ENCODE results near the gene CDR2.
"Not testable (repeated sequence)": the region's sequence is repeated elsewhere in the genome, so short reads cannot be mapped to it uniquely, and the experiment has no call there.

The CDR2 gene

DNA sequence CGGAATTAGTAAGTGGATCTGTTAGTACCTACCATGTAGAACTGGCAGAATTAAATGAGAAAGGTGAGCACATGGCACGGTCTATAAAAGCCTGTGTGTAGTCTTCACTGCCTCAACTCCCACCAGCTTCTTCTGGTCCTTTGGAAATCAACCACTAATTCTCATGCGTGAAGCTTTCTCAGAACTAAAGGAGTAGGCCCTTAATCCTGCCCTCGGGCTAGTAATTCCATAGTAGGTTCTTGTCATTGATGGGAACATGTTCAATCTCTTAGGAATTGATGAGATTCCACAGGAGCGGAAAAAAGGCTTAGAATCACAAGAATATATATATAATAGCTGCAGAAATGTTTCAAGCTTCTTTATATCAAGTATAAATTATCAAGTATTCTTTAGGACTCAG is 21.7 kb downstream of the CDR2 start:
- DNase-seq (ENCODE audit: low read depth in 2 of 2) = no peak

DNA sequence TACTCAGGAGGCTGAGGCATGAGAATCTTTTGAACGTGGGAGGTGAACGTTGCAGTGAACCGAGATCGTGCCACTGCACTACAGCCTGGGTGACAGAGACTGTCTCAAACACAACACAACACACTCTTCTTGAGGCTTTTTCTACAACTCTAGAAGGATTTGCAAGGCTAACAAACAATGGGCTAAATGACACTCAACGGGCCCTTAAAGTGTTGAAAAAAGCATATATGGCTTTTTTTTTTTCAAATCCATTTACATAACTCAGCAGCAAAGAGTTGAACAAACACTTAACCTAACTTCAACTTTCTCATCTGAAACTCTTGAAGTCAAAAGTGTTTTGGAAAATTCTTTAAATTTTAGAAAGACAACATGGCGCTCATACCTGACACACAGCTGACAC is 22.3 kb downstream of the CDR2 start:
- no peak for DNase-seq (ENCODE audit: low read depth in 2 of 2)

DNA sequence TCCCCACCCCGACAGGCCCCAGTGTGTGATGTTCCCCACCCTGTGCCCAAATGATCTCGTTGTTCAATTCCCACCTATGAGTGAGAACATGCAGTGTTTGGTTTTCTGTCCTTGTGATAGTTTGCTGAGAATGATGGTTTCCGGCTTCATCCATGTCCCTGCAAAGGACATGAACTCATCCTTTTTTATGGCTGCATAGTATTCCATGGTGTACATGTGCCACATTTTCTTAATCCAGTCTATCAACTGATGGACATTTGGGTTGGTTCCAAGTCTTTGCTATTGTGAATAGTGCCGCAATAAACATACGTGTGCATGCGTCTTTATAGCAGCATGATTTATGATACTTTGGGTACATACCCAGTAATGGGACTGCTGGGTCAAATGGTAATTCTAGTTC is 23.4 kb downstream of the CDR2 start:
- DNase-seq (ENCODE audit: low read depth in 2 of 2) = not testable (repeated sequence)

DNA sequence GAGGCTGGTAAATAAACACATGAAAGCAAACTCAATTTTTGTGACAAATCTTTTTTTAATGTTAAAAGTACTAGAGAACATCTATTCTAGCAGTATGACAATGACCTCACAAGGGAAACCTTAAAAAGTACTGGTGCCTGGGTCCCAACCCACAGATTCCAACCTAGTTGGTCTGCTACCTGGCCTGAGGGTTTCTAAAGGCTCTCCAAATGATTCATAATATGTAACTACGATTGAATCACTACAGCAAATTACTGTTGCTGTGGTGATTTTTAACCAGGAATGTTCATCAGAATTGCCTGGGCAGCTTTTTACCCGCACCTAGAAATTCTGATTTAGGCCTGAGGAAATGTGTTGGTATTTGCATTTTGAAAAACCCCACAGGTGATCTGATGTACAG is 26.1 kb downstream of the CDR2 start:
- DNase-seq (ENCODE audit: low read depth in 2 of 2) = no peak

DNA sequence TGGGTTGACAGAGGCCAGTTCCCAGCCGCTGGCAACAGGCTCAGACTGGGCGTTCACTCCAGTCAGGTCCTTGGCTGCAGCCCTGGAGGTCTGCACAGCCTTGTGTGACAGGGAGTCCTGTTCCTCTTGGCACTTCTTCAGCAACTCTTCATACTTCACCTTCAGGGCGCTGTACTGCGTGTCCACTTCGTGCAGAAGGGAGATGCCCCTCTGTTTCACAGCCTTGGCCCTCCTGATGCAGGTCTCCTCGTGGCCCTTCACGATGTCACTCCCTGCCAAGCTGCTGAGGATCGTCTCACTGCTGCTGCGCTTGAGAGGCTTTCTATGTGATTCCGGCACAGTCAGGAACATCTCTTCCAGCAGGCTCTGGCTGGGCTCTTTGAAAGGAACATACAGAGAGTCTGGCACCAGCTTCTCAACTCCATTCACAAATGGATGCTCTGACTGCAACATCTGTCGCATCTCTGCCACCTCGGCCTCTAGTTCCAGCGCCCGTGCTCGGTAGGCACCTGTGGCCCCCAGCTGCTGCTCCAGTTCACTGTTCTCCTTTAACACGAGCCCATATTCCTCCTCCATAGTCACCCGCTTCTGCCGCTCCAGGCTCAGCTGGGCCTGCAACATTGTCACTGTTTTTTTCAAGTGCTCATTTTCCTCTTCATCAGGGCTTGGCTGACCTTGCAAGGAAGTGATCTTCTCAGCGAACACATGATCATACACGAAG is 27.2 kb downstream of the CDR2 start:
- no peak for DNase-seq (ENCODE audit: low read depth in 2 of 2)

DNA sequence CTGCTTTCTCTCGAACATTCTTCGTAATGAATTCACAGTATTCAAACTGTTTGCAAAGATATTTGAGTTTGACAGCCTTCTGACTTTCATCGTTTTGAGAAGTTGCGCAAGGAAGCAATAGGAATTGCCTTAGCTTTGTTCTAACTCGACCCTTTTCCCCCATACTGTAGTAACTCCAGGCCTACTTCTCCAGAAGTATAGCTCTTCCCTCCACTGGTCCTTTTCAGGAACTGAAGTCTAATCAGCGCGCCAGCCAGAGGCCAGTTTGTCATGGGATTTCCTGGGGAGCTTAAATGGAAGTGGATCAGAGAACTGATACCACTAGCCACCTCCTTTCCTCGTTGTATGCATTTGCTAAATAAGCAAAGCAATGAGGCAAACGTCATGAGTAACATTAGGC is 27.9 kb downstream of the CDR2 start:
- DNase-seq (ENCODE audit: low read depth in 2 of 2) = no peak

DNA sequence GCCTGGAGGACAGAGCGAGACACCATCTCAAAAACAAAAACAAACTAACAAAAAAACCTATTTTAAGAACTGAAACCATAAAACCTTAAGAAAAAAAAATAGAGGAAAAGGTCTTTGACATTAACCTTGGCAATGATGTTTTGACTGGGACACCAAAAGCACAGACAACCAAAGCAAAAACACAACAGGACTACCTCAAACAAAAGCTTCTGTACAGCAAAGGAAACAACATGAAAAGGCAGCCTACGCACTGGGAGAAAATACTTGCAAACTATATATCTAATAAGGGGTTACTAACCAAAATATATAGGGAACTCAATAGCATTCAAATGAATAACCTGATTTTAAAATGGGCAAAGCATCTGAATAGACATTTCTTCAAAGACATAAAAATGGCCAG is 32.3 kb downstream of the CDR2 start:
- DNase-seq (ENCODE audit: low read depth in 2 of 2) = no peak

DNA sequence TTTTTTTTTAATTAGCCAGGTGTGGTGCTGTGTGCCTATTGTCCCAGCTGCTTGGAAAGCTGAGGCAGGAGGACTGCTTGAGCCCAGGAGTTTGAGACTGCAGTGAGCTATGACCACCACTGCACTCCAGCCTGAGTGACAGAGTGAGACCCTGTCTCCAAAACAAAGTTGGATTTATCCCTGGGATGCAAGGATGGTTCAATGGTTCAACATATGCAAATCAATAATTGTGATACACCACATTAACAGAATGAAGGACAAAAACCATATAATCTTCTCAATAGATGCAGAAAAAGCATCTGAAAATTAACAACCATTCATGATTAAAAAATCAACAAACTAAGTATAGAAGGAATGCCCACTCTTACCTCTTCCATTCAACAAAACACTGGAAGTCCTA is 33.5 kb downstream of the CDR2 start:
- no peak for DNase-seq (ENCODE audit: low read depth in 2 of 2)

DNA sequence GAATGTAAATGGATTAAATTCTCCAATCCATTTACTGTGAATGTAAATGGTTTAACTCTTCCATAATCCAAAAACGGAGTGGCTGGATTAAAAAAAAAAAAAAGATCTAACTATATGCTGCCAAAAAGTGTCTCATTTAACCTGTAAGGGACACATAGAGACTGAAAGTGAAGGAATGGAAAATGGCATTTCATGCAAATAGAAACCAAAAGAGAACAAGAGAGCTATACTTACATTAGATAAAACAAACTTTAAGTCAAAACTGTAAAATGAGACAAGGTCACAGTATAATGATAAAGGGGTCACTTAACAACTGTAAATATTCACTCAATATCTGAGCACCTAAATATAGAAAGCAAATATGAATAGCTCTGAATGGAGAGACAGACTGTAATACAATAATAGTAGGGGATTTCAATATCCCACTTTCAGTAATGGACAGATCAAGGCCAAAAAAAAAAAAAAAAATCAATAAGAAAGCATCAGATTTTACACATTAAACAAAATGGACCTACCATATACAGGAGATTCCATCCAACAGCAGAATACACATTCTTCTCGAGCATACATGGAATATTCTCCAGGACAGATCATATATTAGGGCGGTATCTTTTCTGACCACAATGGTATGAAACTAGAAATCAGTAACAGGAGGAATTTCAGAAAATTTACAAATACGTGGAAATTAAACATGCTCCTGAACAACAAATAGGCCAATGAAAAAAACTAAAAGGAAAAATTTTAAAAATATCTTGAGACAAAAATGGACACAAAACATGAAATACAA is 36.4 kb downstream of the CDR2 start:
- no peak for DNase-seq (ENCODE audit: low read depth in 2 of 2)

DNA sequence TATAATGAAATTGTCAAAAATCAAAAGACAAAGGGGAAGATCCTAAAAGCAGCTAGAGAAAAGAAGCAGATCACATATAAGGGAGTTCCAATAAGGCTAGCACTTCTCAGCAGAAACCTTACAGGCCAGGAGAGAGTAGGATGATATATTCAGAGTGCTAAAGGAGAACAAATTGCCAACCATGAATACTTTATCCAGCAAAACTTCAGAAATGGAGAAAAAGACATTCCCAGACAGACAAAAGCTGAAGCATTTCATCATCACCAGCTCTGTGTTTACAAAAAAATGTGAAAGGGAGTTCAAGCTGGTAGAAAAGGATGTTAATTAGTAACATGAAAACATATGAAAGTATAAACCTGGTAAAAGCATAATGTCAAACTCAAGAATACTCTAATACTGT is 37.4 kb downstream of the CDR2 start:
- no peak for DNase-seq (ENCODE audit: low read depth in 2 of 2)

DNA sequence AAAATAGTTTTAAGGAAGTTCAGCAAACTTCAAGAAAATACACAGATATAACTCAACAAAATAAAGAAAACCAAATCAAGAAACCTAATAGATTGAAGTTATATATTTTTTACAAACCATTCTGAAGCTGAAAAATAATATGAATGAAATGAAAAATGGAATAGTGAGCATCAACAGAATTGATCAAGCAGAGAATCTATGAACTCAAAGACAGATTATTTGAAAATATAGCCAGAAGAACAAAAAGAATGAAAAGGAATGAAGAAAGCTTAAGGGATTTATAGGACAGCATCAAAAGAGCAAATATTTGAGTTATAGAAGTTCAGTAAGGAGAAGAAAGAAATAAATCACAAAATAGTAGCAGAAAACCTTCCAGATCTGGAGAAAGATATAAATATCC is 37.8 kb downstream of the CDR2 start:
- DNase-seq (ENCODE audit: low read depth in 2 of 2) = no peak

DNA sequence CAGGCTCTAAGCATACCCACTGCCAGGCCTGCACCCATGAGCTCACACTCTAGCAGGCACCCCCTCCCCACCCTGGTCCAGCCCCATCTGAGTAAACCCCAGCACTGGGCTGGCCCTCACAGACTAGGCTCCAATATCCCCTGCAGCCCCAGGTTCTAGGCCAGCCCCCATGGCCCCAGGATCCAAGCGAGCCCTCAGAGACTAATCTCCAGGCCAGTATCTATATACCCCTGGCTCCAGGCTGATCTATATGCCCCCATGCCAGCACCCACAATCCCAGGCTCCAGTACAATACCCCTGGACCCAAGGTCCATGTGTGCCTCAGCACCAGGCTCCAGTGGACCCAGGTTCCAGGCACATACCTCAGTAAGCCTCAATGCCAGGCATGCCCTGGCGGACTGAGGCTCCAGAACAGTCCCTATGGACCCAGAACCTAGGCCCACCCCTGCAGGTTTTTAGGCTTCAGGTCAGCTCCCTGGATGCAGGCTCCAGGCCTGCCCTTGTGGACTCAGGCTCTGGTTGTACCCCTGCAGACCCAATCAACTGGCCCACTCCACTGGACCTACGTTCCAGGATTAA is 38.7 kb downstream of the CDR2 start:
- no peak for DNase-seq (ENCODE audit: low read depth in 2 of 2)

DNA sequence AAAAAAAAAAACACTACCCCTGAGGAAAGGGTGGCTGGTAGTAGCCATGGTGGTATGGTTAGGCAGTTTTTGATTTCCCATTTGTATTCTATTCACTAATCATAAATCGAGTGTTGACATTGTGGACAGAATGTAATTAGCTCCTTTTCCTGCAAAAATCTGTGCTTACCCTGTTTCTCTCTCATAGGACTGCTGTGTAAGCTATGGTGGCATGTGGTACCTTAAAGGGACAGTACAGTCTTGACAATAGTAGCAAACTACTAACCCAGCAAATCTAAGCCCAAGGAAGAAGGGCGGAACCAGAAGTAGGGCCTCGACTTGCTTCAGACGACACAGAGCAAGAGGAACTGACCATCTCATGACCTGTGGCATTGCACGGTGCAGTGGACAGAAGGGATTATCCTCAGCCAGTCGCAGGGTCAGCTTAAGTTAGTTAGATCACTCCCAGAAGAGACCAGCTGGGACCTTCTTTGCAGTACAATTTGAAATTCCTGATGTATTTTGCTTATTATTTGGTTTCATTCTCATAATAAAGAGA is 40.9 kb downstream of the CDR2 start:
- no peak for DNase-seq (ENCODE audit: low read depth in 2 of 2)

DNA sequence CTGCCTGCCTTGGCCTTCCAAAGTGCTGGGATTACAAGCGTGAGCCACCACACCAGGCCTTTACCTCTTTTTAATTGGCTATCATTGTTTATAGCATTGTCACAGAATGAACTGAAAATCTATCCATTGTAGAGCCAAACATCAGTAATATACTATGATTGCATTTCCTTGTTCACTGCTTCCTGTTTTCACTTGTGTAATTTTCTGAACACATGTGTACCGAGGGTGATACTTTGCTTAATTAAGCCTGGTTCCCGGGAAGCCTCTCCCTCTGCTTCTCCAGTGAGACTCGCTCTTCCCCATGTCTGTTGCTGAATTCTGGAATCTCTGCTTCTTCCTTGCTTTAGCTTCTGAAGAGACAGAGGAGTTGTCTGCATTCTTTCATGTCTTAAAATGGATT is 44.1 kb downstream of the CDR2 start:
- no peak for DNase-seq (ENCODE audit: low read depth in 2 of 2)

DNA sequence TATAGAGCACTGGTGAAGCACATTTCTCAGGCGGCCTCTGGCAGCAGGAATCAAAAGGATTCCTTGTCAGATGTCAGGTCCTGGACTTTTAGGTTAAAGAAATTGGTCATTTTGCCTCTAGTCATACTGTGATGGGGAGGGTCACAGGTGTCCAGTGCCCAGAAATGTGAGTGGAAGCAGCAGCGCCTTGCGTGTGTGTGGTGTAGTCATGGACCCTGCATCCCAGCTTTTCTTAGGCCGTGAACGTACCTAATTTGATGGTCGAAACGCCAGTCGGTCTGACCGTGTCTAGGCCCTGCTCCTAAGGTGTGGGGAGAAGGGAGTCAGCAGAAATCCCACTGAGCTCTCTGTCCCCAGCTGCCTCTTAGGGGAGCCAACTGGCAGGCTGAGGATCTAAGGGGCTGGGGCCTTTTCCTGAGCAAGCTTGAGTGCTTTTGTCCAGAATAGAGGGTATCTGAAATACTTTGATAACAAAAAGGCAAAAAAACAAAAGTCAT is 45.2 kb downstream of the CDR2 start:
- no peak for DNase-seq (ENCODE audit: low read depth in 2 of 2)

DNA sequence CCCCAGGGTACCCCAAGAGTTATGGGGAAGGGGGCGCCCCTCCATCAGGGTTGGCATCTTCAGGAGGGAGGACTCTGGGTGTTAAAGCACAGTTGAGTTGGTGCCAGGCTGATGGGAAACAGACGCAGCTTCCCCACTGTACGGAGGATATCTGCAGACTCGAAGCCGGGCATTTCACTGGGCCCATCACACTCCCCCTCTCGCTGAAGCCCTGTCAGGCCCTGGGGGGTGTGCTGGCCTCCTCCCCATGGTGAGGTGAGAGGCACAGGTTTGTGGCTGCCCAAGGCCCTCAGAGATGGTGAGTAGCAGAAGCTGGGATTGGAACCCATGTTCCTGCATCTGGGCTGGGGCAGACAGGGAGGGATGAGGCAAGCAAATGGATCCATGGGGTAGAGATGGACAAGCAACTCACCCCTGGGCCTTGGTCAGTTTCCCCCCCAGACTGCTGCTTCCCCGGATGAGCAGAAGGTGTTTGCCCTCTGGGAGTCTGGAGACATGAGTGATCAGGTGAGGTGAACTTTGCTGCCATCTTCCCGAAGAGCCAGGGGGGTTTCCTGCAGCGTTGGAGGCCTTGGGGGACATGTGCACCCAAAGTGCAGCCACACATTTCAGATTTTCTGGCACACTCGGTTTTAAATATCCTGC is 46.2 kb downstream of the CDR2 start:
- DNase-seq (ENCODE audit: low read depth in 2 of 2) = no peak

DNA sequence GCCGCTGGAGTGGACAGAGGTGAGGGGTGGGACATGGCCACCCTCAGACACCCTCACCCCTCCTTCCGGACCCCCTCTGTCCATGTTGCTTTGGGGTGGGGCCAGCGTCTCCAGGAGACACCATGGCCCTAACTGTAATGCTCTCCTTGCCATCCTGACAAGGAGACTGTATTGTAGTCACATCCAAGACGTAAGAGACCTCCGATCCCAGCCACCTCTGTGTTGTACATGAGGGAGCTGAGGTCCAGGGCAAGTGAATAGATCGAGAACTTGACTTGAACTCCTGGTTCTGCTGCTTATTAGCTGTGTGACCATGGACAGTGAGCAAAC is 47.0 kb downstream of the CDR2 start:
- DNase-seq (ENCODE audit: low read depth in 2 of 2) = no peak

DNA sequence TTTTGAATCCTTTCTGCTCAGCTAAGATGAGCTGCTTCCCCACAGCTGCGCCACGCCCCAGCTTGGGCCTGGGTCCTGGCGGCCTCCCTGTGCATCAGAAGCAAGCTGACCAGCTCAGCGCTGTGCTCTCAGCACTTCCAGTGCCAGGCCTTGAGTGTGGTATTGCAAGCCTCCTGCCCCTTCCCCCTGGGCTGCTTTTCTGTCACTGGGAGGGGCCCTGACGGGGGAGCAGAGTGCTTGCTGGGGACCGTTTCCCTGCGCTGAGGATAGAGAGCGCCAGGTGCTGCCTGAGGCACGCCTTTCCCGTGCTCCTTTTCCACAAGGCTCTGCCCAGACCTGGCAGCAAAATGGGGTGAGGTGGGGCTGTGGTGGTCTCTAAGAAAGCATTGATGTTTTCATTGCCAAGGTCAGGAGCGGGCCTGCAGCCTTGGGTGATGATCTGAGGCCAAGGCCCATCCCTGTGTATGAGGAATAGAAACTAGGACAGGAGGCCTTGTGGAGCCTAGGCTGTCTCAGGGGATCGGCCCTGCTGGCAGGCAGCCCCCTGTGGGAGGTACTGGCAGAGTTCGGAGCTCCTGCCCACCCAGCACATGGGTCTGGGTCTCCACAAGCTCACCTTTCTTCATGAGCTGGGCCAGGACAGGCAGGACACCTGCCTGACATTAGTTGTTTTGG is 47.5 kb downstream of the CDR2 start:
- DNase-seq (ENCODE audit: low read depth in 2 of 2) = no peak

DNA sequence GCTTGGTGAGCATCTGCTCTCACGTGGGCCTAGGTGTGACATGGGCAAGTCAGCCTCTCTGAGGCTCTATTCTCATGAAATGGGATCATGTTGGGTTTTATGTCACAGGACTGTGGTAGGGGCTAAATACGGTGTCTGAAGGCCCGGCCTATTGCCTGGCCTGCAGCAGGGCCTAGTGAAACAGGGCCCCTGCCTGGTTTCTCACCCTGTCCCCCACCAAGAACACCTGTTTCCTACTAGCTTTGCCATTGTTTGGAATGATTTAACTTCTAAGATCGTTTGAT is 48.1 kb downstream of the CDR2 start:
- DNase-seq (ENCODE audit: low read depth in 2 of 2) = no peak

DNA sequence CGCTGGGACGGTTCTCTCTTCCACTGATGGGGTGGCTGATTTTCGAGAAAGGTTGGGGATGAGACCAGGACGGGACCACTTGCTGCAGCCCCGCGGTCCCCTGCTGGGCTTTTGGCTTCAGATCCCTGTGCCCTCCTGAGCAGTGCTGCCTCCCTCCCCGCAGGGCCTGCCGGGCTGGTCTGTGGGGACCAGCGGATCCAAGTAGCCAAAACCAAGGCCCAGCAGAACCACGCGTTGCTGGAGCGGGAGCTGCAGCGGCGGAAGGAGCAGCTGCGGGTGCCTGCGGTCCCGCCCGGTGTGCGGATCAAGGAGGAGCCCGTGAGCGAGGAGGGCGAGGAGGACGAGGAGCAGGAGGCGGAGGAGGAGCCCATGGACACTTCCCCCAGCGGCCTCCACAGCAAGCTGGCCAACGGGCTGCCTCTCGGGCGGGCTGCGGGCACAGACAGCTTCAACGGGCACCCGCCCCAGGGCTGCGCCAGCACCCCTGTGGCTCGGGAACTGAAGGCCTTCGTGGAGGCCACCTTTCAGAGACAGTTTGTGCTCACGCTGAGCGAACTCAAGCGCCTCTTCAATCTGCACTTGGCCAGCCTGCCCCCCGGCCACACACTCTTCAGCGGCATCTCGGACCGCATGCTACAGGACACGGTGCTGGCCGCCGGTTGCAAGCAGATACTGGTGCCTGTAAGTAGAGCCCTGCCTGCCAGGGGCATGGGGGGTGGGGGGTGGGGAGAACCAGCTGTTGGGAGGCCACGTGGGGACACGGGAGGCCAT is 48.6 kb downstream of the CDR2 start:
- no peak for DNase-seq (ENCODE audit: low read depth in 2 of 2)
